DLD1 (cell line): ENCODE data around the gene ZNF335.
"Not testable (repeated sequence)": the region's sequence is repeated elsewhere in the genome, so short reads cannot be mapped to it uniquely, and the experiment has no call there.

Experiments used
- in situ Hi-C: cut with HindIII; loops from 2 replicates; pipeline ENCODE4 v1.10.0; 2017; ENCODE audit warnings: low sequenced_read_pairs

ZNF335 gene

GRCh38 chr20:45917790-45918141, 54.2 kb downstream of the ZNF335 start:
- in situ Hi-C loops, result no loop called here

- in situ Hi-C loops, result no loop called here
Measured at GRCh38 chr20:45913116-45913515, 58.9 kb downstream of the ZNF335 start.

DNA sequence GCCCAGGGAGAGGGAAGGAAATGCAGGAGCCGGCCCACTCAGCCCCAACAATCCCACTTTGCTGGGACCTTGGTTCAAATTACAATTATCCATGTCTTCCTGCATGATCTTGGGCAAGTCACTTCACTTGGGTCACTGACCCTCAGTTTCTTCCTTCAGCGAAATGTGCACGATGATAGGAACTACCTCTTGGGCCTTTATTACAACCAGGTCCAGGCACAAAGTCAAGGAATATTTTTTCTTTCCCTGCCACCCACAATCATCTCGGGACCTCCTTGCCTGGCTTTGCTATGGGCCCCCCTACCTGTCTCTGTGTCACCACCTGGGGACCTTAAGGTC, 59.7 kb downstream of the ZNF335 start:
- in situ Hi-C loops, result no loop called here

DNA sequence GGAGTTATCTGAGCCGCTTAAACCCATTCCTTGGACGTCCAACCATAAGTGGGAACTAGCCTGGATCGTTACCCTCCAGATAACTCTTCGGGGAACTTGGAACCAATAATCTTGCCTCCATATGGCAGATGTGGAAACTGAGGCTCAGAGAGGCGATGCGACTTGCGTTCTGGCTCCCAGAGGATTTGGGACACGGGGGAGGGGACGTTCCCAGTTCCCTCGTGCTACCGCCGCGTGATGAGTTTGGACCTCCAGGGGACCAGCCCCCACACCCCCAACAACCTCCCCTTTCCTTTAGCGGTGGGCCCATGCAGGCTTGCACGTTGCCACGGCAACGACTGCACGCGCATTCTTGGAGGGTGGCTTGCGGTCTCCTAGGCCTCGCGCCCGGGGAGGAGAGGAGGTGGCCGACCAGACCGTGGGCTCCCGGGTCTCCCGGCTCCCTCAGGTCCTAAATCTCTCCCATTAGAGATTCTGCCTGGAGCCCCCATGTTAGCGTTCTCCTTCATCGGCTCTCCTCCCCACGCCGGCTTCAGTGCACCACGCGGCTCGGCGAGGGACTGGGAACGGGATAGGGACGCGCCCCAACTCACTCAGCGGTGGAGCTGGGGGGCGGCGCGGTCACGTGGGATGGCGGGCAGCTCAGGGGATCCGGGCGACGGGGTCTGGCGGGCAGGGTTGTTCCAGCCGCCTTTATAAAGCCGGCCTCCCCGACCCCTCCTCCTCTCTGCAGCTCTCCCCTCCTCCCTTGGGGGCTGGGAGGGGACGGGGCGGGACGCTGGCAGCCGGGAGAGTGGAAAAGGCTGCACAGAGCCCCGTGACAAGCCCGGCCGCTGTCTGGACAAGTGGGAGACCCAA, 60.3 kb downstream of the ZNF335 start, which contains the start of gene PLTP:
PLTP (minus strand) TSS at position 670 of the 858 bp plus-strand sequence. CDS start 703 bp downstream, outside the sequence.
- in situ Hi-C loops, result no loop called here

- in situ Hi-C loops, result no loop called here
Measured at GRCh38 chr20:45910670-45911485, 61.1 kb downstream of the ZNF335 start.

GRCh38 chr20:45909817-45910669, 62.0 kb downstream of the ZNF335 start:
- in situ Hi-C loops, result no loop called here

DNA sequence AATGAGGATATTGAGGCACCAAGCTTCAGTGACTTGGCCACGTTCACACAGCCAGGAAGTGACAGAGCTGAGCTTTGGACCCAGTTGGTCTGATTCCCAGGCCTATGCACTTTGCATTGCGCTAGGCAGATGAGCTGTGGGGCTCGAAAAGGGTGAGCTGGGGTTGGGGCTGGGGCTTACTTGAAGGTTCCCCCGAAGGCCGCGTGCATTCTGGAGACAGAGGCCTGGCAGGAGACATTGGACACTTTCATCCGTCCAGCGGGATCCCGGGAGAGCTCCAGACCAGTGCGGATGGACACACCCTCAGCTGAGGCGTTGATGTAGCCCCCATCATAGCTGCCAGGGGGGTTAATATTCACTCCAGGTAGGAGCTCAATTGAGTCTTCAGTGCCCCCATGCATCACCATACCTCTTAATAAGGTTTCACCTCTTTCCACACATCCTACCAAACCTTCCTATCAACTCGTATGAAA, 62.6 kb downstream of the ZNF335 start:
- in situ Hi-C loops, result no loop called here

DNA sequence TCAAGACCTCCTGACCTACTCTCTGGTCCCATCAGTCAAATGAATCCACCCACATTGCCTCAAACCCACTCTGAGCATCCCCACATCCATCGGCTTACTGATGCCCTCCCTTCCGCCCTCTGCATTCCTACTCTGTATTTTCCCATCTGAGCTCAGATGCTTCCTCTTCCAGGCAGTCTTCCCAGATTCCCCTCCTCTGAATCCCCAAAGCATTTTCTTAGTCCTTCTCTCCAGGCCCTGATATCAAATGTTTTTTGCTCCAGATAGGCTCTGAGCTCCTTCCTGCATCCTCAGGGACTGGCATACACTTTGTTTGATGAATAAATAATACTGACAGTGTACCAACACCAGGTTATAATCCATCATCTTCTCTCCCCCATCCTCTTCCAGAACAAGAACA, 63.9 kb downstream of the ZNF335 start:
- in situ Hi-C loops, result no loop called here

- in situ Hi-C loops, result no loop called here
Measured at GRCh38 chr20:45907219-45907948, 64.6 kb downstream of the ZNF335 start.

DNA sequence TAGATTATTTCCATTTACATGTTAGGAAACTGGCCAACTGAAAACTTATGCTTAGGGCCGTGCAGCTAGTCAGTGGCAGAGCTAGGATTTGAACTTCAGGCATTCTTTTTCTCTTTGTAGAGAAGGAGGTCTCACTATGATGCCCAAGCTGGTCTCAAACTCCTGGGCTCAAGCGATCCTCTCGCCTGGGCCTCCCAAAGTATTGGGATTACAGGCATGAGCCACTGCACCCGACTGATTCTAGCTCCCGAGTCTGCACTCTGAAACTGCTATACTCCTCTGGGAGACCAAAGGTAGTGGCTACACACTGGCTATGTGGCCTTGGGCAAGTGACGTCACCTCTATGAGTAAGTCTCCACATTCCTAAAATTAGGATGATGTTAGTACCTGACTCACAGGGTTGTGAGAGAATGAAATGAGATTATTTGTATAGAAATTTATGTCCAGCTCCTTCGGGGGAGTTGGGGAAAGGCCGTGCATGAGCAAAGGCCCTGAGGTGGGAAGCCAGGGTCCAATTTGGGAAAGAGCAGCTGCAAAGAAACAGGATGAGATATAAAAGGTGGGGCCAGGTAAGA, 66.4 kb downstream of the ZNF335 start:
- in situ Hi-C loops, result no loop called here

DNA sequence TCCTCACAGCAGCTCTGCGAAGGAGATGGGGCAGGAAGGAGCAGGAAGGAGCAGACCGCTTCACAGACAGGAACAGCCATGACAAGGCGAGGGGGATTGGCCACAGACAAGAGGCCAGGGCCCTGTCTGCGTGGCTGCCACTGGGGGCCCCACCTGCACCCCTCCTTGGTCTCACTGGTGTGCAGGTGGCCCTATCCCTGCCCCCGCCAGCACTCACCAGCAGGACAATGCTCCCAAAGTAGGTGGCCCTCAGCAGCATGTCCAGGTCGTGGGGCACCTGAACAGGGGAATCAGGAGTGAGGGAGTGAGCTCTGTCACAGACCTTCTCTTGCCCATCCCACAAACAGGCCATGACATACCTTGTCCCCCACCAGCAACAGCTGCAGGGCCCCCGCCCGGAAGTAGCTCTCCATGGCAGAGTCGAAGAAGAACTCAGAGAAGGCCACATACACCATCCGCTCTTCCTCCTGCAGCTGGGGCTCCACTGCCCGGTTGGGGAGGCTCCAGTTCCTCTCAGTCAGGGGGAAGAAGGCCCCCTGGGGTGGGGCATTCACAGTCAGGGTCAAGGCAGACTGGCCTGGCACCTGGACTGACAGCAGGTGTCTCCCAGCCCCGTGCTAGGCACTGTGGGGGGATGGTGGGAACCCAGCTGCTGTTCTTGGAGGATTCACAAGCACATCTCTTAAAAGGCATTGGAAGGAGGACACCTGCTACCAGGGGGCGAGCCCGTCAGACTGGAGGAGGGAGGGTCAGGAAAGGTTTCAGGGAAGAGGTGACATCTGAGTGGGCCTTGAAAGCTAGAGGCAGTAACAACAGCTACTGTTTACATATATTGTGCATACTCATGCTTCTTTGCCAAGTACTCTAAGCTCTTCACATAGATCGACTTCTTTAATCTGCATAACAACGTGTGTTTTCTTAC, 67.2 kb downstream of the ZNF335 start:
- in situ Hi-C loops, result no loop called here

DNA sequence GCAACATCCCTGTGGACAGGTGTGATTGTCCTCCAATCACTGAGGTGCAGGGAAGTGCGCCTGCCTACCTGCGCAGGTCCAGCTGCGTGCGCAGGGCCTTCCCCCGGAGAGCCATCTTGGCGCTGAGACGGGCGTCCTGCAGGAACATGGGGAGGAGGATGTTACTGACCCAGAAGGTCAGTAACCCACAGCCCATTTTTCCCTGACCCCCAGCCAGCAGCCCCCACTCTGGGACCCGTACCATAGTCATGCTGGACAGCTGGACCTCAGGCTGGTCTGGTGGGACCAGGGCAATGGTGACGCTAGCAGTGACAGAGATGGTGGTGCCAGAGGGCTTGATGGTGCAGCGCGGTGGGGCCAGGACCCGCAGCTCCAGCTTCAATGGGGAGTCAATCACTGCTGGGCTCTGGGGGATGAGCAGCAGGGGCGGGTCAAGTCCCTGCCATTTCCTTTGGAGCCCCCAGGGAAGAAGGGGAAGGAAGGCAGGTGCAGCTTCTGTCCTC, 69.8 kb downstream of the ZNF335 start:
- in situ Hi-C loops, result no loop called here

GRCh38 chr20:45901332-45901731, 70.7 kb downstream of the ZNF335 start:
- in situ Hi-C loops, result not testable (repeated sequence)

DNA sequence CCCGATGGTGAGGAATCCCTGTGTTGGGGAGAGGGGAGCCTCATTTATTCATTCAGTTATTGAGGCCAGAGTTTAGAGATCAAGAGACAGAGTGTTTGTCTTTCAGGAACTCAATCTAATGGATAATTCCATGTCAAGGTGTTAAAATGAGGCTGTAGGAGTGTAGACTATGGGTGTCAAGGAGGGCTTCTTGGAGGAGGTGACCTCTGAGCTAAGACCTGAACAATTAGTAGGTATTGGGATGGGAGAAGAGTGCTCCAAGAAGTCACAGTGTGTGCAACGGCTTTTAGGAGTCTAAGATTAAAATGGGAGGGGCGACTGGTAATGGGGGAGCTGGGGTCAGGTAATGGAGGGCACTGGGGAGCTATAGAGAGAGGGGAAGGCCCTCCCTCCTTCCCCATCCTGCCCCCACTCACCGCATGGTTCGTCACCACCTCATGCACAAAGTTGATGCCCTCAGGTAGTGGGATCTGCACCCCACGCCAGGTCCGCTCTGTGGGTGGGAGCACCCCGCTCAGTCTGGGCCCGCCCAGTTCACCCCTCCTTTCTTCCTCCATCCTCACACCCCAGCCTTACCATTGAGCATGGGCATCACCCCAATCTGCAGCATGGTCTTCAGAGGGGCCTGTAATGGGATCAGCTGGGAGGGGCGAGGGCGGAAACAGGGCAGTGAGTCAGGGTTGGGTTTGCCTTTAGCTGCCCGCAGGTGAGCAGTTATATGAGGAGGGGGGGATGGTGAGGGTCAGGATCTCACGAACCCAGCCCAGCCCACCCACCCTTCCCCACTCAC, 72.8 kb downstream of the ZNF335 start:
- in situ Hi-C loops, result no loop called here
